IMR-90 (cell line): ENCODE measurements around the gene AHNAK2.

Source experiments
- BHLHE40 ChIP-seq: fragments of 150-350 bp; IDR thresholded peaks from 2 replicates; pipeline ENCODE4 v1.6.1; 2016; ENCODE audit warnings: mild to moderate bottlenecking, low read depth, low read length
- CEBPB ChIP-seq: IDR thresholded peaks from 2 replicates; pipeline ENCODE4 v1.6.1; 2012; ENCODE audit warnings: low read depth, low read length, improper control_type of control experiment
- CTCF ChIP-seq: conservative IDR thresholded peaks from 2 replicates; pipeline ENCODE4 v1.5.1; 2012; ENCODE audit warnings: mild to moderate bottlenecking, low read depth, low read length, improper control_type of control experiment
- FOS ChIP-seq: fragments of 150-350 bp; IDR thresholded peaks from 2 replicates; pipeline ENCODE4 v1.6.1; 2016; ENCODE audit warnings: low read depth, low read length
- MAFK ChIP-seq: IDR thresholded peaks from 2 replicates; pipeline ENCODE4 v1.6.1; 2012; ENCODE audit warnings: low read depth, low read length, improper control_type of control experiment
- MXI1 ChIP-seq: IDR thresholded peaks from 2 replicates; pipeline ENCODE4 v1.6.1; 2012; ENCODE audit warnings: low read depth, mild to moderate bottlenecking, low read length, moderate library complexity, borderline replicate concordance
- POLR2A ChIP-seq: IDR thresholded peaks from 2 replicates; pipeline ENCODE4 v1.6.1; 2012; ENCODE audit warnings: mild to moderate bottlenecking, low read depth, low read length
- RFX5 ChIP-seq: IDR thresholded peaks from 2 replicates; pipeline ENCODE4 v1.8.0; 2012; ENCODE audit warnings: low read depth, mild to moderate bottlenecking, low read length, moderate library complexity
- SMC3 ChIP-seq: fragments of 150-350 bp; IDR thresholded peaks from 2 replicates; pipeline ENCODE4 v1.6.1; 2016; ENCODE audit warnings: low read depth, mild to moderate bottlenecking, antibody characterized with exemption, low read length, moderate library complexity
- USF2 ChIP-seq: fragments of 150-350 bp; IDR thresholded peaks from 2 replicates; pipeline ENCODE4 v1.6.1; 2017; ENCODE audit warnings: mild to moderate bottlenecking, antibody characterized with exemption, low read length, low read depth
- TF ChIP-seq, protein P1 (sequence below): fragments of 150-350 bp; IDR thresholded peaks from 2 replicates; pipeline ENCODE4 v1.6.1; 2016; ENCODE audit warnings: low read depth, mild to moderate bottlenecking, low read length, moderate library complexity, borderline replicate concordance

- TF ChIP-seq CTCF (no peak), SMC3 (no peak), POLR2A (no peak), USF2 (no peak), MXI1 (no peak), RFX5 (no peak), MAFK (no peak), FOS (no peak), CEBPB (no peak), BHLHE40 (no peak)
- TF ChIP-seq, protein P1, sequence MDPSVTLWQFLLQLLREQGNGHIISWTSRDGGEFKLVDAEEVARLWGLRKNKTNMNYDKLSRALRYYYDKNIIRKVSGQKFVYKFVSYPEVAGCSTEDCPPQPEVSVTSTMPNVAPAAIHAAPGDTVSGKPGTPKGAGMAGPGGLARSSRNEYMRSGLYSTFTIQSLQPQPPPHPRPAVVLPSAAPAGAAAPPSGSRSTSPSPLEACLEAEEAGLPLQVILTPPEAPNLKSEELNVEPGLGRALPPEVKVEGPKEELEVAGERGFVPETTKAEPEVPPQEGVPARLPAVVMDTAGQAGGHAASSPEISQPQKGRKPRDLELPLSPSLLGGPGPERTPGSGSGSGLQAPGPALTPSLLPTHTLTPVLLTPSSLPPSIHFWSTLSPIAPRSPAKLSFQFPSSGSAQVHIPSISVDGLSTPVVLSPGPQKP, result no peak
Observed at GRCh38 chr14:104964546-104964945, 13.6 kb downstream of the AHNAK2 start.
